ENCODE results near the gene PNP.

The PNP gene

DNA sequence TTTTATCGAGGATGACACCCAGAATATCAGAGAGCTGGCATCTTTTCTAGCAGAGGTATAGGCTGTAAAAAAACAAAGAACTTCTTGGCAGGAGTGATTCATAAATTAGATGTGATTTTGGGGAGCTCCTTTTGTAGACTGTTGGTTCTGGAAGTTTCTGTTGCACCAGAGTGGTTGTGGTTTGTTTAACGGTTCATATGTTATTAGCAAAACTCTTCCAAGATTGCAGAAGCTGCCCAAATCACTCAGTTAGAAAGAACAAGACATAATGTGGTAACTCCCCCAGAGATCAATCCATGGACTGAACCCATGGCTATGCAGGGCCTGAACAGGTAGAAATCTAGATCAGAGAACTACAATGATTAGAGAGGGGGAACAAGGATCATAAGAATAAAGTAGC, 29.4 kb downstream of the PNP start:
- ChIA-PET CTCF (no interaction called here), POLR2A (interaction anchor here (1.4 kb wide), 1 partner anchor 29 kb away, joined by 3 read pairs; the partner anchor contains the start of gene PNP)
- H3K4me3 ChIP-seq (ENCODE audit: low read depth, low read length): no peak overlapping the region
- no peak overlapping the region for H3K27ac ChIP-seq (ENCODE audit: extremely low read depth, low read depth, low read length)
- peaks cover 2% of the 10 kb centered on the region; the same call in 1 of the 2 replicates for H3K4me1 ChIP-seq (ENCODE audit: control insufficient read depth, insufficient read depth, low read length)
- no peak for TF ChIP-seq YY1 (tag by site-specific recombination; IDR thresholded peaks at IDR 0.05)
- TF ChIP-seq ZNF366 (tag by site-specific recombination; conservative IDR thresholded peaks at IDR 0.05): no peak
- no peak for TF ChIP-seq ZNF658 (tag by site-specific recombination; IDR thresholded peaks at IDR 0.05)
- no peak for TF ChIP-seq ZEB2 (tag by site-specific recombination; IDR thresholded peaks at IDR 0.05)
- TF ChIP-seq PATZ1 (tag by site-specific recombination; IDR thresholded peaks at IDR 0.05): no peak
- no peak for TF ChIP-seq ZBTB8A (tag by site-specific recombination; IDR thresholded peaks at IDR 0.05)
- H3K9me3 ChIP-seq (ENCODE audit: control insufficient read depth, insufficient read depth, low read depth, low read length): no peaks in the 10 kb centered on the region
- no peaks in the 10 kb centered on the region for H3K36me3 ChIP-seq (ENCODE audit: control insufficient read depth in 2 of 2, insufficient read depth in 1 of 2, low read length in 2 of 2)

DNA sequence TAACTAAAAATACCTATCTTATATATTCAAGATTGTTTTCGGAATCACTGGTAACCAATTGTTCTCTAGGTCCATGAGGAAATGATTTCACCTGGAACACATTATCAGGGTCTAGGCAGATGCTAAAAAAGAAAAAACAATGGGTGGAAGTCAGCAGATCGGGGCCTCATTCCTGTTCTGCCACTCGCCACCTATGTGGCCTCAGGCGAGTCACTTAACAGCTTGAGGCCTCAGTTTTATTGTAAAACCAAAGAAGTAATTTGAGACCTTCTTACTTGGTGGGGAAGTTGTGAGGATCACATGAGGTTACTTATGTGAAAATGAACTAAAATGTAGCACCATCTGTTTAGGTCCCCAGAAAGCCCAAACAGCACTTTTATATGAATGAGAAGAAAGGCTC, 29.9 kb downstream of the PNP start:
- Histone ChIP-seq H3K4me1 (ENCODE audit: control insufficient read depth, insufficient read depth, low read length) (peaks cover 2% of the 10 kb centered on the region; the same call in 1 of the 2 replicates), H3K27ac (ENCODE audit: extremely low read depth, low read depth, low read length) (no peak overlapping the region), H3K36me3 (ENCODE audit: control insufficient read depth in 2 of 2, insufficient read depth in 1 of 2, low read length in 2 of 2) (no peaks in the 10 kb centered on the region), H3K4me3 (ENCODE audit: low read depth, low read length) (no peak overlapping the region), H3K9me3 (ENCODE audit: control insufficient read depth, insufficient read depth, low read depth, low read length) (no peaks in the 10 kb centered on the region)
- TF ChIP-seq ZNF600 (tag by site-specific recombination; IDR thresholded peaks at IDR 0.05) (0 out of 2 replicates have a peak, but pooled peaks have one; percentile 37), KLF17 (tag by site-specific recombination; IDR thresholded peaks at IDR 0.05) (no peak), ZNF175 (tag by site-specific recombination; IDR thresholded peaks at IDR 0.05) (no peak), ZIC2 (tag by site-specific recombination; IDR thresholded peaks at IDR 0.05) (peak; percentile 53), ZNF677 (tag by site-specific recombination; IDR thresholded peaks at IDR 0.05) (no peak), ZNF335 (tag by site-specific recombination; conservative IDR thresholded peaks at IDR 0.05) (peak; percentile 30; the same call in 1 of the 2 replicates)
- TF ChIP-seq, protein P1, sequence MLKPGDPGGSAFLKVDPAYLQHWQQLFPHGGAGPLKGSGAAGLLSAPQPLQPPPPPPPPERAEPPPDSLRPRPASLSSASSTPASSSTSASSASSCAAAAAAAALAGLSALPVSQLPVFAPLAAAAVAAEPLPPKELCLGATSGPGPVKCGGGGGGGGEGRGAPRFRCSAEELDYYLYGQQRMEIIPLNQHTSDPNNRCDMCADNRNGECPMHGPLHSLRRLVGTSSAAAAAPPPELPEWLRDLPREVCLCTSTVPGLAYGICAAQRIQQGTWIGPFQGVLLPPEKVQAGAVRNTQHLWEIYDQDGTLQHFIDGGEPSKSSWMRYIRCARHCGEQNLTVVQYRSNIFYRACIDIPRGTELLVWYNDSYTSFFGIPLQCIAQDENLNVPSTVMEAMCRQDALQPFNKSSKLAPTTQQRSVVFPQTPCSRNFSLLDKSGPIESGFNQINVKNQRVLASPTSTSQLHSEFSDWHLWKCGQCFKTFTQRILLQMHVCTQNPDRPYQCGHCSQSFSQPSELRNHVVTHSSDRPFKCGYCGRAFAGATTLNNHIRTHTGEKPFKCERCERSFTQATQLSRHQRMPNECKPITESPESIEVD (tag by site-specific recombination; IDR thresholded peaks at IDR 0.05): peak; percentile 65
- TF ChIP-seq, protein P2, sequence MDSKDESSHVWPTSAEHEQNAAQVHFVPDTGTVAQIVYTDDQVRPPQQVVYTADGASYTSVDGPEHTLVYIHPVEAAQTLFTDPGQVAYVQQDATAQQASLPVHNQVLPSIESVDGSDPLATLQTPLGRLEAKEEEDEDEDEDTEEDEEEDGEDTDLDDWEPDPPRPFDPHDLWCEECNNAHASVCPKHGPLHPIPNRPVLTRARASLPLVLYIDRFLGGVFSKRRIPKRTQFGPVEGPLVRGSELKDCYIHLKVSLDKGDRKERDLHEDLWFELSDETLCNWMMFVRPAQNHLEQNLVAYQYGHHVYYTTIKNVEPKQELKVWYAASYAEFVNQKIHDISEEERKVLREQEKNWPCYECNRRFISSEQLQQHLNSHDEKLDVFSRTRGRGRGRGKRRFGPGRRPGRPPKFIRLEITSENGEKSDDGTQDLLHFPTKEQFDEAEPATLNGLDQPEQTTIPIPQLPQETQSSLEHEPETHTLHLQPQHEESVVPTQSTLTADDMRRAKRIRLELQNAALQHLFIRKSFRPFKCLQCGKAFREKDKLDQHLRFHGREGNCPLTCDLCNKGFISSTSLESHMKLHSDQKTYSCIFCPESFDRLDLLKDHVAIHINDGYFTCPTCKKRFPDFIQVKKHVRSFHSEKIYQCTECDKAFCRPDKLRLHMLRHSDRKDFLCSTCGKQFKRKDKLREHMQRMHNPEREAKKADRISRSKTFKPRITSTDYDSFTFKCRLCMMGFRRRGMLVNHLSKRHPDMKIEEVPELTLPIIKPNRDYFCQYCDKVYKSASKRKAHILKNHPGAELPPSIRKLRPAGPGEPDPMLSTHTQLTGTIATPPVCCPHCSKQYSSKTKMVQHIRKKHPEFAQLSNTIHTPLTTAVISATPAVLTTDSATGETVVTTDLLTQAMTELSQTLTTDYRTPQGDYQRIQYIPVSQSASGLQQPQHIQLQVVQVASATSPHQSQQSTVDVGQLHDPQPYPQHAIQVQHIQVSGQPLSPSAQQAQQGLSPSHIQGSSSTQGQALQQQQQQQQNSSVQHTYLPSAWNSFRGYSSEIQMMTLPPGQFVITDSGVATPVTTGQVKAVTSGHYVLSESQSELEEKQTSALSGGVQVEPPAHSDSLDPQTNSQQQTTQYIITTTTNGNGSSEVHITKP (tag by site-specific recombination; IDR thresholded peaks at IDR 0.05): peak; percentile 1; the same call in 1 of the 2 replicates
- CTCF ChIA-PET: no interaction called here
- POLR2A ChIA-PET: interaction anchor here (1.4 kb wide), 1 partner anchor 30 kb away, joined by 3 read pairs; the partner anchor contains the start of gene PNP

All from HEK293 (cell line).